Dendritic cell treated with granulocyte-macrophage colony-stimulating factor and Interleukin-4, amounts not matched to agents 40 ng/mL and 50 ng/mL, for 4 days (primary cell): ENCODE data around the gene CFAP97D1.

ENCODE experiments used
- H3K27ac Mint-ChIP-seq: one replicate; pipeline ENCODE4 v1.8.0; 2022; ENCODE audit warnings: mild to moderate bottlenecking, mixed read lengths
- H3K27me3 Mint-ChIP-seq: one replicate; pipeline ENCODE4 v1.8.0; 2022; ENCODE audit warnings: mild to moderate bottlenecking, mixed read lengths
- H3K36me3 Mint-ChIP-seq: one replicate; pipeline ENCODE4 v1.8.0; 2022; ENCODE audit warnings: low read depth, mixed read lengths
- H3K4me1 Mint-ChIP-seq: one replicate; pipeline ENCODE4 v1.8.0; 2022; ENCODE audit warnings: low read depth, mixed read lengths
- H3K4me3 Mint-ChIP-seq: one replicate; pipeline ENCODE4 v1.8.0; 2022; ENCODE audit warnings: mild to moderate bottlenecking, moderate library complexity, mixed read lengths
- H3K9me3 Mint-ChIP-seq: one replicate; pipeline ENCODE4 v1.8.0; 2022; ENCODE audit warnings: mixed read lengths
- intact Hi-C: fragments of 100-400 bp; cut with micrococcal nuclease; formaldehyde crosslinking; loops from one replicate; pipeline ENCODE4 v1.15.0; 2022

The CFAP97D1 gene

GRCh38 chr17:43832168-43832975 is 52.1 kb downstream of the CFAP97D1 start:
- H3K9me3 Mint-ChIP-seq = no peaks in the 10 kb centered on the region
- peaks cover 29% of the 10 kb centered on the region for H3K4me1 Mint-ChIP-seq
- peak overlapping the region; percentile 37 for H3K27ac Mint-ChIP-seq
- peak overlapping the region; percentile 68 for H3K4me3 Mint-ChIP-seq
- peaks cover 32% of the 10 kb centered on the region for H3K27me3 Mint-ChIP-seq
- H3K36me3 Mint-ChIP-seq = peaks cover 22% of the 10 kb centered on the region
- intact Hi-C loops = loop anchor here (5.0 kb wide), 1 partner anchor 55 kb away; the partner anchor contains the start of gene DUSP3

- peak within 1 kb of the TSS; percentile 37 for H3K27ac Mint-ChIP-seq
- intact Hi-C loops = loop anchor here (5.0 kb wide), 1 partner anchor 56 kb away; the partner anchor contains the start of gene DUSP3
- H3K36me3 Mint-ChIP-seq = peaks cover 14% of the 10 kb centered on the region
- H3K4me3 Mint-ChIP-seq = peak within 1 kb of the TSS; percentile 74
- H3K4me1 Mint-ChIP-seq = peaks cover 29% of the 10 kb centered on the region
- peaks cover 34% of the 10 kb centered on the region for H3K27me3 Mint-ChIP-seq
- no peaks in the 10 kb centered on the region for H3K9me3 Mint-ChIP-seq
Measured at GRCh38 chr17:43832976-43833829, 53.0 kb downstream of the CFAP97D1 start, which contains the start of gene MPP3. TSS of gene MPP3 (minus strand) at chr17:43833146. CDS start at chr17:43831906, 1,240 bp downstream.

- H3K9me3 Mint-ChIP-seq = no peaks in the 10 kb centered on the region
- peaks cover 11% of the 10 kb centered on the region for H3K36me3 Mint-ChIP-seq
- H3K4me1 Mint-ChIP-seq = peaks cover 29% of the 10 kb centered on the region
- intact Hi-C loops = loop anchor here (5.0 kb wide), 1 partner anchor 57 kb away; the partner anchor contains the start of gene DUSP3
- H3K27me3 Mint-ChIP-seq = peaks cover 39% of the 10 kb centered on the region
- H3K27ac Mint-ChIP-seq = no peak overlapping the region
- no peak overlapping the region for H3K4me3 Mint-ChIP-seq
Measured at GRCh38 chr17:43834106-43834505, 53.9 kb downstream of the CFAP97D1 start.
